HG02610 (cell line): ENCODE data around the gene C1R.
"Not testable (repeated sequence)": the region's sequence is repeated elsewhere in the genome, so short reads cannot be mapped to it uniquely, and the experiment has no call there.

Experiments
- ATAC-seq: cut with Tn5 transposase; IDR thresholded peaks from one replicate; pipeline ENCODE4 v1.9.1; 2021; ENCODE audit warnings: mild to moderate bottlenecking, moderate library complexity; ENCODE audit not compliant: unreplicated experiment

The C1R gene

DNA sequence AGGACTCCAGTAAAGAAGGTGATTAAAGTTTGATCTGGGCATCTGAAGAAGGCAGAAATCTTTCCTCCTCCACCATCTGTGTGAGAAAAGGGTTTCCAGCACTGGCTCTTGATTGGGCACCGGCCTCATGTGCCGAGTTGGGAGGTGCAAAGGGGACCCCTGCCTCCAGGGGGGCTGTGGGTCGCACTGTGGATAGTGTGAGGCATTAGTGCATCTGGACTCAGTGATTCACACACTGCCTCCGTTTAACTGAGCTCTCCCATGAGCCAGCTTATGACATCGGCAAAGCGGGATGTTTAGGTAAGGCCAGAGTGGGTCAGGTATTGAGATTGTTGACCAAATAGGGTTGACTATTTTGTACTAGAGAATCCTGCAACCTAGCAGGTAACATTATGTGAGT, 22.9 kb downstream of the C1R start:
- ATAC-seq = no peak

DNA sequence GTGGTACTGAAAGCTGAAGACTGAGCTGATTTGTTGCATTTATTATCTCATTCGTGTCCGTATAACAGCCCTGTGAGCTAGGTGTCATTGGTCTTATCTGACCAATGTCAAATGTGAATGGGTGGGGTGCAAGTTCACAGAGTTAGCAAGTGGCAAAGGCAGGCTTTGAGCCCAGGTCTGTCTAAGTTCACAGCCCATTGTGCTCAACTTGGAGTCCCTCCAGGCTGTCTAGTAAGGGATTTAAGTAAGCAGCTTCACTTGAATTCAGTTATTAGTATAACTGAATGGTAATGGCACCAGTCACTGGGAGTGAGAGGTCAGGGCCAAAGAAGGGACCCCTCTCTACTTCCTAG, 23.3 kb downstream of the C1R start:
- no peak for ATAC-seq

DNA sequence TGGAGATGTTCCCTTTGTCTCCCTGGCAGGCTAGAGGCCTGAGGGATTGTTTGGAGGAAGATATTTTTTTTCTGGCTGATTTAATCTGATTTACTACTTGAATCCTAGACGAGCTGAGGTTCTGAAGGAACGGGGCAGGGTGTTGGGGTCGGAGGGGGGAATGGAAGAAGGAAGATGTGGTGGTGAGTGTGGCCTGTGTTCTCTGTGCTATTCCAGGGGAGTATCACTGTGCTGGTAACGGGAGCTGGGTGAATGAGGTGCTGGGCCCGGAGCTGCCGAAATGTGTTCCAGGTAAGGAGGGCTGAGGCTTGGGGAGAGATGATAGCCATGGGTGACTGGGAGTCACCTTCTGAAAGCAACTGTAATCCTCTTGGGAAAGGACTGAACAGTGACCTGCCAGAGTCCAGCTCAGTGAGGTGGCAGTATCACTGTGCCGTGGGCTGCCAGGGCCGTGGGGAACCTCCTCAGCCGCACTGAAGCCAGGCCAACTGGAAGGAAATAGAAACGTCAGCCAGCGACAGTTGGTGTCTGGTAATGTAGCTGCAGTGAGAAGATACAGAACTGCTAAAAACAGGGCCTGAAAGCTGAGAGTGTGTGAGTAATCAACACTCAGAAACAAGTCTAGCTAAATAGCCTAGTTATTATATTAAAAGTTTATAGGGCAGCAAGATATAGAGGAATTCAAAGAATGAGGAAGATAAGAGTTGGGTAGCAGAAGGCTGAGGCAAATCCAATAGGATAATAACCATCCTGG, 23.8 kb downstream of the C1R start:
- ATAC-seq = no peak

DNA sequence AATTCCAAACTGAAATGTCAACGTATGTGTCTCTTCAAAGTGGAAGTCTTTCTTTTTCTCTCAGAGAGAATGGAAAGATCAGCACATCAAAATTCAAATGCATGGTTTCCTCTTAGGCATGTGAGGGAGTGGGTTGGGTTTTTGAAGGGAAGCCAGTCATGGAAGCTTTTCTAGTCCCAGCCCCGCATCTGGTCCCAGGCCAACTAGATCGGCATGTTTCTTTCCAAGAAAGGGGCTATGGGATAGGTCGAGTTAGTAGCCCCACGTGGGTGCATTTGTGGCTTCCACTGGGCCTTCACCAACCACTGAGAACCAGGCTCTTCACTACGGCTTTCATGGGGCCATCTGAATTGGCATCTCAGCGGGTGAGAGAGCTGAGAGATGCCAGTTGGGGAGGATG, 25.1 kb downstream of the C1R start:
- no peak for ATAC-seq

DNA sequence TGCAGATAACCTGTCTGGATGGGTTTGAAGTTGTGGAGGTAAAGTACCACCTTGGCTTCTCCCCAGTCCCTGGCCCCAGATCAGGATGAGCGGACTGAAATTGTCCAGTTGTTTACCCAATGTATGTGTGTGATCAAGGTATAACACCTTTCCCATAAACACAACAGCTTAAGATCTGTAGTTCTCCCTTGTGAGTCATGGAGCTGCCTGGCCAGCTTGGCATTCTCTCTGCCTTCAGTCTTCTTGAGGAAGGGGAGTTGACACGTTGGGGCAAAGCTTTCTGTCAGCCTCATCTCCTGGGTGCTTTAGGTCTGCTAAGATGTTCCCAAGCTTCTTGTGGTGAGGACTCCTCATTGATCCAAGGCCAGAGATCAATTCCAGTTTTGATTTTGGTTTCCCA, 25.6 kb downstream of the C1R start:
- no peak for ATAC-seq

DNA sequence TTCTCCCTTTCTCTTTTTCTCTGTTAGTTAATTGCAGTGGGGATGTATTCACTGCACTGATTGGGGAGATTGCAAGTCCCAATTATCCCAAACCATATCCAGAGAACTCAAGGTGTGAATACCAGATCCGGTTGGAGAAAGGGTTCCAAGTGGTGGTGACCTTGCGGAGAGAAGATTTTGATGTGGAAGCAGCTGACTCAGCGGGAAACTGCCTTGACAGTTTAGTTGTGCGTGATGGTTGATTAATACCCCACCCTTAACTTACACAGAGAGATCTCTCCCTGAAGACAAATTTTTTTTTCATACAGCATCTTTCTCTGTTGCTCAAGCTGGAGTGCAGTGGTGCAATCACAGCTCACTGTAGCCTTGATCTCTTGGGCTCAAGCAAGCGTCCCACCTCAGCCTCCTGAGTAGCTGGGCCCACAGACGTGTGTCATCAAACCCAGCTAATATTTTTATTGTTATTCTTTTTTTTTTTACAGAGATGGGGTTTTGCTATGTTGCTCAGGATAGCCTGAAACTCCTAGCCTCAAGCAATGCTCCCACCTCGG, 27.1 kb downstream of the C1R start:
- ATAC-seq = no peak

DNA sequence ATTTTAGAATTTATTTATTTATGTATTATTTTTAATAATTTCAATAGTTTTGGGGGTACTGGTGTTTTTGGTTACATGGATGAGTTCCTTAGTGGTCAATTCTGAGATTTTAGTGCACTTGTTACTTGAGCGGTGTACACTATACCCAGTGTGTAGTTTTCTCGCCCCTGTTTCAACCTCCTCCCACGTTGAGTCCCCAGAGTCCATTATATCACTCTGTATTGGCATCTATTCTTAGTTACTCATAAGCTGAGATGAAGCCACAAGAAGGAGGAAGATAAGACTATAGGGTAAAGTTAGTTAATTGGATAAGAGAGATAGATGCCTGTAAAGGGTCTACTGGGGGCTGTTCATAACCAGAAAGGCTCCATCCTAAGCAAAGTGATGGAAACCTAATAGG, 27.7 kb downstream of the C1R start:
- ATAC-seq = no peak

DNA sequence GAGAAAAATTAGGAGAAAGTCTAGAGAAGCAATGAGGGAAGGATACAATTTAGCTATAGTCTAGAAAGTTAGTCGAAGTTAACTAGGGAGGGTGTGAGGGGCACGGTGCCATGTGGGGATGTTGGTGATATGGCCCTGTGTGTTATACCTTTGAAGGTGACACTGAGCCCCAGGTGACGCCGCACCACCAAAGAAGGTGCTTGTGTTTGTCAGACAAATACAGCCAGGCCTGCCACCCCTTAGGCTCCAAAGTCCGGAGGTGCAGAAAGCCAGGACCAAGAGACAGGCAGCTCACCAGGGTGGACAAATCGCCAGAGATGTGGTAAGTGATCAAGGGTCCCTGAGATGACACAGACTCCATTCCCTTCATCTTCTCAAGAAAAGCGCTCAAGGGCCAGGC, 30.6 kb downstream of the C1R start:
- no peak for ATAC-seq

DNA sequence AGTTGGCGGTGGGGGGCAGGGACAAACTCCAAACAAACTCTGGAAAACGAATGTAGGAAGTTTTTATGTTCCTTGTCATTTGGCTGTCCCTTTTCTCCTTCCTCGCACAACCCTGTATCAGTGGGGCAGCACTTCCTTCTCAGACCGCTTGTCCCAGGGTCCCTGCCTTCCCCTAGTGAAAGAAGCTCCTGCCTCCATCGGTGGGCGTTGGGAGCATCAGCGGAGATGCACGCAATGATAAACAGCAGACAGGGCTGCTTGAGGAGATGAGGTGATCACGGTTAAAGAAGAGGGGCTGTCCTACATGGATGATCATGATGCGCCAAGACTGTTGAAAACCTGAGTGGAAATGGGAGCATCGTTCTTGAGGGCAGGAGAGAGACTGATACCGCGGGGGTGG, 31.1 kb downstream of the C1R start:
- no peak for ATAC-seq

DNA sequence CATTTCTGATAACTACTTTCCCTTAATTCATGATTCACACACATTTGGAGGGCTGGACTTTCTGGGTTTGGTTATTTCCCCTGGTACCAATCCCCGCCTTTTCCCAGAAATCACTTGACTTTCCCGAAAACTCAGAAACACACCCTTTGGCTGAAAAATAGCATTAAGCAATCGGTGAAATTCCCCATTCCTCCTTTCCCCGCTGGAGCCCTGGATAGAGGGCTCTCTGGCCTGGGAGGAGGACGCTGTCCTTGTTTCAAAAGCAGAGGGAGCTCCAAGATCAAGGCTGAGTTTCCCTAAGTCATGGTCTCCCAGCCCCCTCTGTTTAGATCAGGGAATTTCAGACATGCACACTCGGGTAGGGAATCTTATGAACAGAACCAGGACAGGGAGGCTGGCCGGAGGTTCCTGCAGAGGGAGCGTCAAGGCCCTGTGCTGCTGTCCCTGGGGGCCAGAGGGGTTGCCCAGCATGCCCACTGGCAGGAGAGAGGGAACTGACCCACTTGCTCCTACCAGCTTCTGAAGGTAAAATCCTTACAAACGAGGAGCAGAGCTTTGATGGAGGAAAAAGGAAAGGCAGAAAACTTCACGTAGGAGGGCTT, 31.8 kb downstream of the C1R start, which contains the start of gene C1S:
C1S (plus strand) TSS at position 366 of the 602 bp plus-strand sequence. CDS start 1,195 bp downstream, outside the sequence.
- ATAC-seq = no peak

DNA sequence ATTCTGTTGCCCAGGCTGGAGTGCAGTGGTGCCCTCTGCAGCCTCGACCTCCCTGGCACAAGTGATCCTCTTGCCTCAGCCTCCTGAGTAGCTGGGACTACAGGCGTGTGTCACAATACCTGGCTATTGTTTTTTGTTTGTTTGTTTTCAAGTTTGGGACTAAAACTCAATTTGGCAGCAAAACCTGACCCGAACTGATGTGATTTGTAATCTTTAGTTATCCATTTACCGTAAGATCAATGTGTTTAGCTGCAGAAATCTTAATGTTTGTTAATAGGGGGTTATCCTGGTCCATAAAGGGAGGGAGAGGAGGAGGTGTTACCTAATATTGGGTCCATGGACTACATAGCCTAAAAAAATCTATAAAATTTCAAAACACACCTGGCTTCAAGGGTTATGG, 32.5 kb downstream of the C1R start:
- no peak for ATAC-seq

DNA sequence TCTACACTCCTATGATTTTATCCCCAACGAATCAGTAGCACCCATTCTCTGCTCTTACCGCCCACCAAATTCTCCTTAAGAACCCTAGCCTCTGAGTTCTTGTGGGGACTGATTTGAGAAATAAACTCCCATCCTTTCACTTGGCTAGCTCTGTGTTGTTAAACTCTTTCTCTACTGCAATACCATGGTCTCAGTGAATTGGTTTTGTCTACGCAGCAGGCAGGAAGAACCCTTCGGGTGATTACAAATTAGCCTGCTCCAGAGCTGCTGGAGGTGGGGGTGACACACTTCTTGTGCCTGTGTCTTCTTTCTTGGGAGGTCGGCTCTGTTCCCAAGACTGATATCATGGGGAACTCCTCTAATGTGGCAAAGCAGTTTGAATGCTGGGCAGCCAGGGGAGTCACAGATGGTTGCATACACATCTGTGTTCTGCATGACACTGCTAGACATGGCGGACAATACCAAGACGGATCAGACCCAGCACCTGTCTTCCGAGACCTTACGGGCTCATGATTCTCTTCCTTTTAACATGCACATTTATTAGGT, 33.3 kb downstream of the C1R start:
- no peak for ATAC-seq

DNA sequence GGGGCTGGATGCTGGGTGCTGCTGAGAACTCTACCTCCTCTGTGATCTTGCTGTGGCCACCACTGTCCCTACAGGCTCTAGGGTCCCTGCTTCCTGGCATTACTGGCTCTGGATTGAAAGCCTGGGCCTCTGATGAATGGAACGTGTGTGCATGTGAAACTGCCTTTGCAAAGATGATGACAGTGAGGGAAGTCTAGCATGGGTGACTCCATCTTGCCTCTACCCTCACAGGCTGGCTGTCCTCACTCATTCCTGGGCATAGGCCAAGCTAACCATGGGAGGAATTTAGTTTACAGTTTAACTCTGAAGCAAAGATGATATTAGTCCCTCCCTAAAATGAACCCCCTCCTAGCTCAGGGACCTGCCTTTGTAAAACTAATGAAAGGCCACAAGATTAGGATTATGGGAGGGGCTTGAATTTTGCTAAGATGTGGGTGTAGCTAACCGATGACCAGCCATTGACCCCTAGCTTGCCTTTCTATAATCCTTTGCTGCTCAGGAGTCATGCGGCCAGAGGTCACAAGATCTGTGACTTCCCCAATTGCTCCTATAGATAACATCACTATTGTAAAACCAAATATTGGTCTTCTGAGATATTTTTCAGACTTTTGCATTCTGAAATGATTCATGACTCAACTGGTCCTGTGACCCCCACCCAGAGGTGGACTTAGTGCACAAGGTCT, 33.9 kb downstream of the C1R start:
- no peak for ATAC-seq

DNA sequence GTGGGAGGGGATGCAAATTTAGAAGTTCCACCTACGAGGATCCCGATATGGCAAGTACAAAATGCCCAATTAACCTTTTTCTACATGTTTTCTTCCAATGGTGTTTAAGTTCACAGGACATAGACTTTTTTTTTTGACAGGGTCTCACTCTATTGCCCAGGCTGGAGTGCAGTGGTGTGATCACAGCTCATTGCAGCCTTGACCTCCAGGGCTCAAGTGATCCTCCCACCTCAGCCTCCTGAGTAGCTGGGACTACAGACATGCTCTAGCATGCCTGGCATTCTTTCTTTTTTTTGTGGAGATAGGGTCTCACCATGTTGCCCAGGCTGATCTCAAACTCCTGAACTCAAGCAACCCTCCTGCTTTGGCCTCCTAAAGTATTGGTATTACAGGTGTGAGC, 36.5 kb downstream of the C1R start:
- not testable (repeated sequence) for ATAC-seq

DNA sequence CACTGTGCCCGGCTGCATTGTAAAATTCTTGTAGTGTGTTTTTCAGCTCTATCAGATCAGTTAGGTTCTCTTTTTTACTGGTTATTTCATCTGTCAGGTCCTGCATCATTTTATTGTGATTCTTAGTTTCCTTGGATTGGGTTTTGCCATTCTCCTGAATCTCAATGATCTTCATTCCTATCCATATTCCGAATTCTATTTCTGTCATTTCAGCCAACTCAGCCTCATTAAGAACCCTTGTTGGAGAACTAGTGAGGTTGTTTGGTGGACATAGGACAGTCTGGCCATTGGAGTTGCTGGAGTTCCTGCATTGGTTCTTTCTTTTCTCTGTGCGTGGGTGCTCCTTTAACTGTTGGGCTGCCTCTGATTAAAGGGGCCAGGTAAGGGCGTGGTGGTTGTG, 37.3 kb downstream of the C1R start:
- no peak for ATAC-seq

DNA sequence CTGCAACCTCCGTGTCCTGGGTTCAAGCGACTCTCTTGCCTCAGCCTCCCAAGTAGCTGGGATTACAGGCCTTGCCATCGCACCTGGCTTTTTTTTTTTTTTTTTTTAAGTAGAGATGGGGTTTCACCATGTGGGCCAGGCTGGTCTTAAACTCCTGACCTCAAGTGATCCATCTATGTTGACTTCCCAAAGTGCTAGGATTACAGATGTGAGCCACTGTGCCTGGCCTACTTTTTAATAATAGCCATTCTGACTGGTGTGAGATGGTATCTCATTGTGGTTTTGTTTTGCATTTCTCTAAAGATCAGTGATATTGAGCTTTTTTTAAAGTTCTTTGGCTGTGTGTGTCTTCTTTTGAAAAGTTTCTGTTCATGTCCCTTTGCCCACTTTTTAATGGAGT, 42.3 kb downstream of the C1R start:
- not testable (repeated sequence) for ATAC-seq

DNA sequence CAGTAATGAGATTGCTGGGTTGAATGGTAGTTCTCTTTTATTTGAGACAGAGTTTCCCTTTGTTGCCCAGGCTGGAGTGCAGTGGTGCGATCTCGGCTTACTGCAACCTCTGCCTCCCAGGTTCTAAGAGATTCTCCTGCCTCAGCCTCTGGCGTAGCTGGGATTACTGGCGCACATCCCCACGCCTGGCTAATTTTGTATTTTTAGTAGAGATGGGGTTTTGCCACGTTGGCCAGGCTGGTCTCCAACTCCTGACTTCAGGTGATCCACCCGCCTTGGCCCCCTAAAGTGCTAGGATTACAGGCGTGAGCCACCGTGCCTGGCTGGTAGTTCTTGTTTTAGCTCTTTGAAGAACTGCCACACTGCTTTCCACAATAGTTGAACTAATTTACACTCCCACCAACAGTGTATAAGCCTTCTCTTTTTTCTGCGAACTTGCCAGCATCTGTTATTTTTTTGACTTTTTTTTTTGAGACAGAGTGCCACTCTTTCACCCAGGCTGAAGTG, 42.7 kb downstream of the C1R start:
- ATAC-seq = not testable (repeated sequence)

DNA sequence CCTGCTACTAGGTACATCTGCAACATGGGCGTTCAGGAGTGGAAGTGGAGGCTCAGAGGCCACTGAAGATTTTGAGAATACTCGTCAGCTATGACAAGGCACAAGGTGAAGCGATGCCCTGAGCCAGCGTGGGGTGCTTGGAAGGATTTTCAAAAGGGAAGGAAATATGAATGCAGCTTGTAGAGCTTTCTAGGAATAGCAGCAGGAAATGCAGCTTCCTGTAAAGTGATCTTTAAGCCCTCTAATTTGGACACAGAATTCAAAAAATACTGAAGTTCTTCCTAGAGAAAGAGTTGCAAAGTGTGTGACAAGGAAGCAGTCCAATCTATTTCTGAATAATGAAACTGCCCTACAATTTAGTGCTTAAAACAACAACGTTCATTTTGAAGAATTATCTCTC, 44.9 kb downstream of the C1R start:
- no peak for ATAC-seq

DNA sequence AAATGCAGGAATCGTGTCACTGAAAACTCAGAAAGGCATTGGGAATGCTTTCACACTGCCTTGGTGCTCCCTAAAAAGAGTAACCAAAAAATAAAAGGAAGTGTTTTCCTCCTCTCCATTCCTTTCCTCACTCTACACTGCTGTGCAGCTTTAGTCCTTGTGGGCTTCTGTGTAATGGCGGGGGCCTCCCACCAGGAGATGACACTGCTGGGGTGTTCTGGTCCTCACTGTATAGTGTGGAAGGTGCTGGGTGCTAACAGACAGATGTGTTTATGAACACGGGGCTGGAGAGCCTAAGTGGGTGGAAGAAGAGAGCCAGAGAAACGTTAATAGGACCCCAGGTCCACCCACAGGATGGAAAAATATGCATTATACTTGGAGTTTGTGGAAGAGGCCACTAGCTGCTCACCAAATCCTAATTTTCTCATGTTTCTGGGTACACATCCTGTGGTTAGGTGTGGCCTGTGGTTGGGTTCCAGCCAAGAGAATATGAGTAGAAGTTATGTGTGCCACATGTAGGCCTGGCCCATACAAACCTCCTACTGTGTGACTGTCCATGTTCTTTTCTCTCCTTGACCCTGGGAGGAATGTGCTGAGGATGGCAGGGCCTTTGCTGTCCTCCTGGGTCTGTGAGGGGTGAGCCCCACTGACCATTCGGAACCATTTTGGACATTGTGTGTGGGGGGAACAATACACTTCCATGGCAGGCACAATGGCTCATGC, 45.7 kb downstream of the C1R start:
- no peak for ATAC-seq

DNA sequence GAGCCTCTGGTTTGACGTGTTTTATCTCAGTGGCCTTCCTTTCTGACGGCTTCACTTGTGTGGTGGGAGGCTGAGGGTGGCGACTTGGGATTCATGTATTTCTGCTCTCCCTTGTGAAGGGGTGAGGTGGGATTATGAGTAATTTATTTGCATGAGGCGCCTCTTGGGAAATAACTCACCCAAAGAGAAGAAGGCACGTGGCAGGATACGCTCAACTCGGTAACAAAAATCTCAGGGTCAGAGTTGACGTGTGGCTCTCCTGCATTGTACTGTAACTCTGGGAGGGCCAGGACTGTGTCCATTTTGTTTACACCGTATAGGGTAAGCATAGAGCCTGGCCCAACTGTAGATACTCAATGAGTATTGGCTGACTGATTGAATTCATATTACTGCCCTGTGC, 46.3 kb downstream of the C1R start:
- ATAC-seq = no peak

DNA sequence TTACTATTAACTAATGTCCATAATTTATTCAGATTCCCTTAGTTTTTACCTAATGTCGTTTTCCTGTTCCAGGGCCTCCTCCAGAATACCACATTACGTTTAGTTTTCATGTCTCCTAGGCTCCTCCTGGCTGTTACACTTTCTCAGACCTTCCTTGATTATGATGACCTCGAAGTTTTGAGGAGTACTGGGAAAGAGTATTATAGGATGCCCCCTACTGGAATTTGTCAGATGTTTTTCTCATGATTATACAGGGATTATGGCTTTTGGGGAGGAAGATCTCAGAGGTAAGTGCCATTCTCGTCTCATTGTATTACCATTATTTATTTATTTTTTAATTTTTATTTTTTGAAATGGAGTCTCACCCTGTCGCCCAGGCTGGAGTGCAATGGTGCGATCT, 49.4 kb downstream of the C1R start:
- no peak for ATAC-seq
